Measurements from ENCODE around the gene RPA1.

GRCh38 chr17:1937461-1937860 is 107.7 kb downstream of the RPA1 start:
- TF ChIP-seq CTCF (conservative IDR thresholded peaks at IDR 0.05; ENCODE audit: low read depth, low read length) (no peak), EZH2phosphoT487 (IDR thresholded peaks at IDR 0.05; ENCODE audit: borderline replicate concordance, low read length) (no peak), EZH2 (IDR thresholded peaks at IDR 0.05; ENCODE audit: low read length, unreplicated experiment) (no peak)

All from PC-3 (cell line).